Muscle layer of colon (tissue), 2 donors: ENCODE data around the gene ADAMTS19.
A peak's percentile ranks its signal among the peaks of the same experiment; 100 is the strongest.

Experiments used
- H3K27ac ChIP-seq: one replicate; pipeline ENCODE4 v1.7.0; 2013; ENCODE audit warnings: low read depth, mild to moderate bottlenecking, low read length, moderate library complexity
- H3K27me3 ChIP-seq, 2 donors: one replicate each; pipeline ENCODE4 v1.7.0; 2013; ENCODE audit warnings: low read length in 2 of 2, mild to moderate bottlenecking in 2 of 2; ENCODE audit not compliant: insufficient read depth in 2 of 2, control insufficient read depth in 1 of 2
- H3K36me3 ChIP-seq: one replicate; pipeline ENCODE4 v1.7.0; 2013; ENCODE audit warnings: mild to moderate bottlenecking, low read length; ENCODE audit not compliant: insufficient read depth
- H3K4me1 ChIP-seq: one replicate; pipeline ENCODE4 v1.7.0; 2013; ENCODE audit warnings: mild to moderate bottlenecking, low read length; ENCODE audit not compliant: insufficient read depth
- H3K4me3 ChIP-seq, 2 donors: one replicate each; pipeline ENCODE4 v1.7.0; 2013; ENCODE audit warnings: low read length in 2 of 2, low read depth in 1 of 2, mild to moderate bottlenecking in 1 of 2, moderate library complexity in 1 of 2
- H3K9ac ChIP-seq: one replicate; pipeline ENCODE4 v1.7.0; 2013; ENCODE audit warnings: low read length
- H3K9me3 ChIP-seq: one replicate; pipeline ENCODE4 v1.7.0; 2013; ENCODE audit warnings: mild to moderate bottlenecking, low read length
- donor health status: abdominal sarcoma.
- donor health status: Adenocarcinoma of cecum.

The ADAMTS19 gene

GRCh38 chr5:129445379-129445778 is 14.7 kb upstream of the ADAMTS19 start:
- Histone ChIP-seq H3K4me1 (no peaks in the 10 kb centered on the region), H3K9me3 (no peaks in the 10 kb centered on the region), H3K9ac (no peak overlapping the region), H3K36me3 (no peaks in the 10 kb centered on the region), H3K4me3 (no peak overlapping the region), H3K27me3 (no peaks in the 10 kb centered on the region), H3K27ac (no peak overlapping the region)

- no peak overlapping the region for H3K9ac ChIP-seq
- H3K36me3 ChIP-seq = no peaks in the 10 kb centered on the region
- no peak overlapping the region for H3K27ac ChIP-seq
- H3K4me3 ChIP-seq = no peak overlapping the region
- H3K27me3 ChIP-seq = no peaks in the 10 kb centered on the region
- no peaks in the 10 kb centered on the region for H3K4me1 ChIP-seq
- no peaks in the 10 kb centered on the region for H3K9me3 ChIP-seq
These were observed 12.1 kb upstream of the ADAMTS19 start for GRCh38 chr5:129447968-129448367.

GRCh38 chr5:129448654-129449053 is 11.4 kb upstream of the ADAMTS19 start:
- H3K9ac ChIP-seq = no peak overlapping the region
- no peaks in the 10 kb centered on the region for H3K36me3 ChIP-seq
- H3K27me3 ChIP-seq = no peaks in the 10 kb centered on the region
- H3K4me1 ChIP-seq = no peaks in the 10 kb centered on the region
- H3K4me3 ChIP-seq = no peak overlapping the region
- no peaks in the 10 kb centered on the region for H3K9me3 ChIP-seq
- no peak overlapping the region for H3K27ac ChIP-seq

GRCh38 chr5:129454461-129454860 is 5.6 kb upstream of the ADAMTS19 start:
- Histone ChIP-seq H3K4me1 (no peaks in the 10 kb centered on the region), H3K27me3 (peaks cover 0 to 1% of the 10 kb centered on the region in 2 donors), H3K4me3 (no peak overlapping the region), H3K9me3 (no peaks in the 10 kb centered on the region), H3K36me3 (no peaks in the 10 kb centered on the region), H3K27ac (no peak overlapping the region), H3K9ac (no peak overlapping the region)

- Histone ChIP-seq H3K27me3 (peaks cover 8 to 19% of the 10 kb centered on the region in 2 donors), H3K4me3 (peak overlapping the region in 1 of 2 donors; percentile 29)
These were observed 685 bp upstream of the ADAMTS19 start for GRCh38 chr5:129459450-129459776.

GRCh38 chr5:129460672-129460935 is 506 bp downstream of the ADAMTS19 start:
- Histone ChIP-seq H3K9ac (no peak overlapping the region), H3K36me3 (no peaks in the 10 kb centered on the region), H3K4me3 (peak overlapping the region; percentile 49 to 67), H3K4me1 (no peaks in the 10 kb centered on the region), H3K9me3 (no peaks in the 10 kb centered on the region), H3K27ac (no peak overlapping the region), H3K27me3 (peaks cover 8 to 19% of the 10 kb centered on the region in 2 donors)

More at GRCh38 chr5:129459450-129459776, 685 bp upstream of the ADAMTS19 start:
- H3K4me1 ChIP-seq = no peaks in the 10 kb centered on the region
- H3K36me3 ChIP-seq = no peaks in the 10 kb centered on the region
- H3K27ac ChIP-seq = no peak overlapping the region
- H3K9ac ChIP-seq = no peak overlapping the region
- no peaks in the 10 kb centered on the region for H3K9me3 ChIP-seq

- Histone ChIP-seq H3K4me3 (peak overlapping the region; percentile 49 to 67), H3K27me3 (peaks cover 8 to 19% of the 10 kb centered on the region in 2 donors), H3K27ac (no peak overlapping the region), H3K36me3 (no peaks in the 10 kb centered on the region), H3K9ac (no peak overlapping the region), H3K9me3 (no peaks in the 10 kb centered on the region), H3K4me1 (no peaks in the 10 kb centered on the region)
These were observed 1.0 kb downstream of the ADAMTS19 start for GRCh38 chr5:129460936-129461710.

GRCh38 chr5:129461711-129462332 is 1.7 kb downstream of the ADAMTS19 start:
- H3K4me1 ChIP-seq = no peaks in the 10 kb centered on the region

GRCh38 chr5:129465776-129466344 is 5.8 kb downstream of the ADAMTS19 start:
- Histone ChIP-seq H3K36me3 (no peaks in the 10 kb centered on the region), H3K4me3 (no peak overlapping the region), H3K27ac (no peak overlapping the region), H3K4me1 (no peaks in the 10 kb centered on the region), H3K9me3 (no peaks in the 10 kb centered on the region), H3K27me3 (peaks cover 7 to 8% of the 10 kb centered on the region in 2 donors), H3K9ac (no peak overlapping the region)

More at GRCh38 chr5:129461711-129462332, 1.7 kb downstream of the ADAMTS19 start:
- Histone ChIP-seq H3K4me3 (peak overlapping the region; percentile 37 to 49), H3K27me3 (peaks cover 8 to 19% of the 10 kb centered on the region in 2 donors), H3K36me3 (no peaks in the 10 kb centered on the region), H3K9ac (no peak overlapping the region), H3K27ac (no peak overlapping the region), H3K9me3 (no peaks in the 10 kb centered on the region)

GRCh38 chr5:129474544-129474943 is 14.4 kb downstream of the ADAMTS19 start:
- Histone ChIP-seq H3K9ac (no peak overlapping the region), H3K27ac (no peak overlapping the region), H3K4me1 (no peaks in the 10 kb centered on the region), H3K36me3 (no peaks in the 10 kb centered on the region), H3K9me3 (no peaks in the 10 kb centered on the region), H3K27me3 (no peaks in the 10 kb centered on the region), H3K4me3 (no peak overlapping the region)

GRCh38 chr5:129476751-129477150 is 16.7 kb downstream of the ADAMTS19 start:
- Histone ChIP-seq H3K4me1 (no peaks in the 10 kb centered on the region), H3K27ac (no peak overlapping the region), H3K4me3 (no peak overlapping the region), H3K9ac (no peak overlapping the region), H3K27me3 (no peaks in the 10 kb centered on the region), H3K9me3 (no peaks in the 10 kb centered on the region), H3K36me3 (no peaks in the 10 kb centered on the region)
